ENCODE results near the gene CCDC167.
A peak's percentile ranks its signal among the peaks of the same experiment; 100 is the strongest.
"Not testable (repeated sequence)": the region's sequence is repeated elsewhere in the genome, so short reads cannot be mapped to it uniquely, and the experiment has no call there.

CCDC167 gene

GRCh38 chr6:37459981-37460800 is 39.5 kb downstream of the CCDC167 start:
- DNase-seq, result peak; percentile 98

- no peak for DNase-seq
These were observed 42.7 kb downstream of the CCDC167 start for GRCh38 chr6:37456816-37457560.

GRCh38 chr6:37456126-37456525 is 43.6 kb downstream of the CCDC167 start:
- DNase-seq, result no peak

- no peak for DNase-seq
These were observed 45.1 kb downstream of the CCDC167 start for GRCh38 chr6:37454420-37455140.

GRCh38 chr6:37452522-37452921 is 47.2 kb downstream of the CCDC167 start:
- DNase-seq, result no peak

- DNase-seq, result no peak
These were observed 48.1 kb downstream of the CCDC167 start for GRCh38 chr6:37451441-37452193.

- DNase-seq, result no peak
These were observed 49.7 kb downstream of the CCDC167 start for GRCh38 chr6:37449984-37450383.

- not testable (repeated sequence) for DNase-seq
These were observed 56.5 kb downstream of the CCDC167 start for GRCh38 chr6:37443216-37443542.

- no peak for DNase-seq
These were observed 57.1 kb downstream of the CCDC167 start for GRCh38 chr6:37442416-37443215.

GRCh38 chr6:37441651-37442050 is 58.0 kb downstream of the CCDC167 start:
- no peak for DNase-seq

- DNase-seq, result no peak
These were observed 60.8 kb downstream of the CCDC167 start for GRCh38 chr6:37438930-37439329.

- peak; percentile 27 for DNase-seq
These were observed 63.9 kb downstream of the CCDC167 start for GRCh38 chr6:37435816-37436215.

- DNase-seq, result no peak
These were observed 64.3 kb downstream of the CCDC167 start for GRCh38 chr6:37435373-37435772.

GRCh38 chr6:37433657-37434271 is 65.9 kb downstream of the CCDC167 start:
- DNase-seq, result peak; percentile 17
